GM21381 (cell line): ENCODE data around the gene KRTAP13-2.

Experiments
- ATAC-seq: cut with Tn5 transposase; IDR thresholded peaks from one replicate; pipeline ENCODE4 v1.9.1; 2021; ENCODE audit warnings: mild to moderate bottlenecking, moderate library complexity; ENCODE audit not compliant: unreplicated experiment

KRTAP13-2 gene

GRCh38 chr21:30372139-30372770 lies at the start of gene KRTAP13-2:
Gene KRTAP13-2, minus strand, starts transcription at chr21:30372271. Its CDS starts 58 bp downstream, at chr21:30372213.
- no peak for ATAC-seq

- no peak for ATAC-seq
Observed at GRCh38 chr21:30415993-30416392, 43.9 kb upstream of the KRTAP13-2 start.

- no peak for ATAC-seq
Observed at GRCh38 chr21:30408782-30409494, 36.9 kb upstream of the KRTAP13-2 start.

GRCh38 chr21:30395731-30396130 lies 23.7 kb upstream of the KRTAP13-2 start, which contains the start of gene KRTAP13-1:
Gene KRTAP13-1, plus strand, starts transcription at chr21:30396031. Its CDS starts 56 bp downstream, at chr21:30396087.
- no peak for ATAC-seq

- ATAC-seq = no peak
Observed at GRCh38 chr21:30391492-30392025, 19.5 kb upstream of the KRTAP13-2 start.

GRCh38 chr21:30382201-30382600 lies 10.1 kb upstream of the KRTAP13-2 start:
- no peak for ATAC-seq

GRCh38 chr21:30355906-30356305 lies 16.2 kb downstream of the KRTAP13-2 start:
- ATAC-seq = no peak

- ATAC-seq = no peak
Observed at GRCh38 chr21:30354308-30355005, 17.6 kb downstream of the KRTAP13-2 start.

DNA sequence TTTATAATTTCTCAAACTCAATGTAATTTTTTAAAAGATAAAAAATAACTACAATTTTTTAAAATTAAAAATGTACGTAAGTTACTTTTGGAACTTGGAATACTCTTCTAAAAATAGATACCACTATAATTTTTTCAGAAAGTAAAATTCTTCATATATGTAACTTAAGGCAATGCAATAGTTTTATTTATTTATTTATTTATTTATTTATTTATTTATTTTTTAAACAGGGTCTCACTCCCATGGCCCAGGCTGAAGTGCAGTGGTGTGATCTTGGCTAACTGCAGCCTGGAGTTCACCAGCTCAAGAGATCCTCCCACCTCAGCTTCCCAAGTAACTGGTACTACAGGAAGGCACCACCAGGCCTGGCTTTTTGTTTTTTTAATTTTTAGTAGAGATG lies 20.5 kb downstream of the KRTAP13-2 start:
- no peak for ATAC-seq

DNA sequence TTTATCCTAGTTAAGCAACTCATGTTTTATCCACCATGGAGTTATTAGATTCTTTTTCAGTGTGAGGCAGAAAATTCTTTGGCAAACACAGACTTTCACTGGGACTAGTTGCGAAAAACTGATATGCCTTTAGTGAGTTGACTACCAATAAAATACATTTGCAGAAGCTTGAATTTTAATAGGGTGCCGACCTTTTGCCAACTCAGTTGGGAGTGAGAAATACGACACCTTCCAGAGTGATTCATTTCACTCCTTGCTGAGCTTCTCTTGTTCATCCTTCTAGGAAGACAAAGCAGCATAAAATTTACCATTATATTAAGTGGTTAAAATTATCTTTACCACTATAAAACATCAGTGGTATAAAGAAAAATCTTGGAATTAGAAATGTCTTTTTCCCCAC lies 22.5 kb downstream of the KRTAP13-2 start:
- ATAC-seq = no peak

DNA sequence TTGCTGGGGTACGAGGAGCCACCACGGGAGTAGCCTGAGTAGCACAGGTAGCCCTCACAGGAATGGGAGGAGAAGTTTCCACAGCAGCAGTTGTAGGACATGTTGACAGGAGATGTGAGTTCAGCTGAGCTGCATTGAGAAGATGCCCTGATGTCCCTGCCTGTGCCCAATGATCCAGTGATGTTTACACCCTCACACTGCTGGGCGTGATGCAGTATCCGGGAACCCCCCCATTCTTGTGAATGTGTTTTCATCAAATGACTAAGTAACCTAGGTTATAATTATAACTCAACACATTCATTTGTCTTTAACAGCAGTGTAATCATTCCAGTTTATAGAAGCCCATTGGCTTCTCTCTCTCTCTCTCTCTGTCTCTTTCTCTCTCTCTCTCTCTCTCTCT lies 23.6 kb downstream of the KRTAP13-2 start, which contains the start of gene KRTAP23-1:
Gene KRTAP23-1 (minus strand): TSS at position 101 of the 400 bp plus-strand sequence. CDS start 0 bp downstream, at position 101.
- no peak for ATAC-seq

DNA sequence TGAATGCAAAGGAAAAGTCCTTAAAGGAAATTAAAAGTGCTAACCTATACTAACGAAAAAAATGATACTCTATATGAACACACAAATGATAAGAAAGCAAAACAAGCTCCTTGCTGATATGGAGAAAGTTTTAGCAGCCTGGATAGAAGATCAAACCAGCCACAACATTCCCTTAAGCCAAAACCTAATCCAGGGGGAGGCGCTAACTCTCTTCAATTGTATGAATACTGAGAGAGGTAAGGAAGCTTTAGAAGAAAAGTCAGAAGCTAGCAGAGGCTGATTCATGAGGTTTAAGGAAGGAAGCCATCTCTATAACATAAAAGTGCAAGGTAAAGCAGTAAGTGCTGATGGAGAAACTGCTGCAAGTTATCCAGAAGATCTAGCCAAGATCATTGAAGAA lies 27.1 kb downstream of the KRTAP13-2 start:
- ATAC-seq = no peak

DNA sequence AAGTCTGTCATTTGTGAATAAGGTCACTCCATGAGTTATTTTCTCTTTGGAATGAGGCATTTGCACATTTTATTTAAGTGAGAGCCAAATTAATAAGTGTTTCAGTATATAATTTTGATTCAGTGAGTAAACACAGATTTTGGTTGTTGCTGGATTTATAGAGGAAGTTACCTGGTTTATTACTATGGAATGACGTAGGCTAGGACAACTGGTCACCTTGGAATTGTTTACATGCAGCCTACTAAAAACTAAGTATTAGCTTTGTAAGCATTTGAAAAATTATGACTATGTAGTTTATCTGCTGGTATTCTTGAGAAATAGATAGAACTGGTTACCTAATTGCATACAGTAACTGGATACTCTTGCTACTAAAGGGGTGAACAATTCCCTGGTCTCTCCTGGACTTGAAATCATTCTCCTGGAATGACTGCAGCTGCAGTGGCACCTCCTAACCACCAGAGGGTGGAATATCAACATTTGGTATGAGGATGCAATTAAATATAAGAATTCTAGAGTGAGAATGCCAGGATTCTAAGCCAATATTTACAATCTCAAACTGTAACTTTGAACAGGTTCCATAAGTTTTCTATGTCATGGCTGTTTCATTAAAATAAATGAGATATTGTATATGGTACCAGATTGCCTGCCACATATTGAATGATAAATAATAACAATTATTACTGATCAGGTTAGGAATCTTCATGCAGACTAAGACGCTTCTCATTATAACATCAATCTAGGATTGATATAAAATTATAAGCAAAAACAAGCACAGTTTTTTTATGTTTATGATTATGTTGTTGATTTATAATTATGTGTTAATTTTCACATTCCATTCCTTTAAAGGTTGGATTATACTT lies 31.1 kb downstream of the KRTAP13-2 start:
- no peak for ATAC-seq

DNA sequence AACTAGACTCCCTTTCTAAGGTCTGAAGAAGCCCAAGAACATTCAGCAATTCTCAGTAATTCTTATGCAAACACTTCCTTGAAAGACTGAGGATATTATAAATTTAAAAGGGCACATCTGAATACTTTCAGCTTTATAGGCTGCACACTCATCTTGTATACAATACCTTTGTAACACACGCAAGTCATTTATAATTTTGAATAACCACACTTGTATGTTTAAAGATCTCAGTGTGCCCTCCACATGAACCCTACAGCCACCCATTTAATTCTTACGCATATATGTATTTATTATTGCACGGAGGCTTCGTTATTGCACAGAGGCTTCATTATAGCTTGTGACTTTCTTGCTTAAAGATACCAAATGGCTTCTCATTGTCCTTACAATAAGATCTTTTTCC lies 33.4 kb downstream of the KRTAP13-2 start:
- ATAC-seq = no peak

DNA sequence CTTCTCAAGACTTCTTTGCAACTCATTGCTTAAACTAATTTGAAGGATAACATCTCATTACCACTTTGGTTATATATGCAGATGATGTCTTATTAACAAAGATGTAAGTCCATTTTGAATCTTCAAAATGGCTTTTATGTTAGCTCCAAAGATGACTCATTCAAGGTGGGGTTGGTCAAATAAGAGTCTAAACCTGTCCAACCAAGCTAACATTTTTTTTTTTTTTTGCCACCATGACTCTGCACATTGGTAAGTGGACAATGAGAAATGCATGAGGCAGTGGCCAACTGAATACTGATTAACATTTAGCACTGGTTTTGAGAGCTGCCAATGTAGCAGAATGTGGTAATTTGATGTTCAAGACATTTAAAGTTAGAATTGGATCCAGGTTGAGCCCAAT lies 34.3 kb downstream of the KRTAP13-2 start:
- no peak for ATAC-seq

DNA sequence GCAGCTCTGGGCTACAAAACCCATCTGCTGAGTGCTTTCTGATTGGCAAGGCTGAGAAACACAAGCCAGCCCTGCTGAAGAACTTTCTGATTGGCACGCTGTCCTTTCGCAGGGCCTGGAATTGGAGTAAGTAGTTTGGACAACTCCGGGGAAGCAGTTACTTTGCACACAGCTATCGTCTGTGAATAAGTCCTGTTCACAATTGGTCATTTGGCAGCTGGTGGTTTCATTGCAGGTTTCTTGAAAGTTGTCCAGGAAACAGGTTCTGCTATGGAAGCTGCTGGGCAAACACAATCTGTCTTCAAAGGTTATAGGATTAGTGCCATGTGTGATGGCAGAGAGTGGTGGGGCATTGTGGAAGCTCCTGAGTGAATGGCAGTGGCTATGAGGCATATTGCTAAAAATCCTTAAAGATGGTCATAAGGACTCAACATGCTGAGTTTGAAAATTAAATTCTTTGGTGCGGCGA lies 34.8 kb downstream of the KRTAP13-2 start, which contains the start of gene KRTAP27-1:
Gene KRTAP27-1 (minus strand): TSS at position 419 of the 469 bp plus-strand sequence. CDS start 26 bp downstream, at position 393.
- ATAC-seq = no peak

GRCh38 chr21:30336596-30336995 lies 35.5 kb downstream of the KRTAP13-2 start:
- ATAC-seq = no peak

- no peak for ATAC-seq
Observed at GRCh38 chr21:30333736-30334135, 38.3 kb downstream of the KRTAP13-2 start.

- no peak for ATAC-seq
Observed at GRCh38 chr21:30332681-30333080, 39.4 kb downstream of the KRTAP13-2 start.

GRCh38 chr21:30329203-30329875 lies 42.7 kb downstream of the KRTAP13-2 start:
- no peak for ATAC-seq
